ENCODE data around the gene NEUROD2. TPM values are rescaled to one million over a fixed set of nuclear protein-coding genes. Genes with fewer than 3 reads are reported as not detected.

NEUROD2 gene
- total RNA-seq, 1 experiment from 2014 or later: not detected

GRCh38 chr17:39607057-39607850 lies 466 bp downstream of the NEUROD2 start:
- Histone ChIP-seq H3K4me1 (ENCODE audit: insufficient read depth, low read length) (no peaks in the 10 kb centered on the region; the same call in 1 of the 2 replicates), H3K36me3 (ENCODE audit: low read depth, low read length) (no peaks in the 10 kb centered on the region), H2AFZ (ENCODE audit: low read length) (no peak overlapping the region), H3K9me3 (ENCODE audit: low read length) (no peaks in the 10 kb centered on the region), H3K9ac (ENCODE audit: low read length) (no peak overlapping the region), H3K4me2 (ENCODE audit: low read length) (peak overlapping the region; percentile 69), H4K20me1 (ENCODE audit: low read length) (no peaks in the 10 kb centered on the region), H3F3A (ENCODE audit: low read length, unreplicated experiment) (no peaks in the 10 kb centered on the region), H3K79me2 (ENCODE audit: low read length) (no peaks in the 10 kb centered on the region), H3K4me3 (ENCODE audit: low read length) (peak overlapping the region; percentile 54), H3K9me2 (replicated peaks; ENCODE audit: low read length) (no peaks in the 10 kb centered on the region), H3K27me3 (ENCODE audit: low read length) (peaks cover 50% of the 10 kb centered on the region), H3K27ac (ENCODE audit: low read length) (no peak overlapping the region)
- POLR2A ChIA-PET (ENCODE audit: unreplicated experiment): no interaction called here
- BruUV-seq (replicated peaks): no TSS peak
- intact Hi-C loops (cut with micrococcal nuclease): no loop called here
- CTCF ChIA-PET: no interaction called here
- ATAC-seq (no peak), DNase-seq (no peak)
- TF ChIP-seq CTCF (conservative IDR thresholded peaks at IDR 0.05; ENCODE audit: low read depth, low read length): no peak
- no peak for TF ChIP-seq EZH2phosphoT487 (IDR thresholded peaks at IDR 0.05; ENCODE audit: borderline replicate concordance, low read length)
- no peak for TF ChIP-seq EZH2 (IDR thresholded peaks at IDR 0.05; ENCODE audit: low read length, unreplicated experiment)

- BruUV-seq (replicated peaks): no TSS peak
- CTCF ChIA-PET: no interaction called here
- peak overlapping the region; percentile 69 for H3K4me2 ChIP-seq (ENCODE audit: low read length)
- no peaks in the 10 kb centered on the region for H3K9me2 ChIP-seq (replicated peaks; ENCODE audit: low read length)
- H3K79me2 ChIP-seq (ENCODE audit: low read length): no peaks in the 10 kb centered on the region
- no peaks in the 10 kb centered on the region for H3K9me3 ChIP-seq (ENCODE audit: low read length)
- no peak overlapping the region for H3K9ac ChIP-seq (ENCODE audit: low read length)
- no peak overlapping the region for H3K27ac ChIP-seq (ENCODE audit: low read length)
- intact Hi-C loops (cut with micrococcal nuclease): no loop called here
- H4K20me1 ChIP-seq (ENCODE audit: low read length): no peaks in the 10 kb centered on the region
- no peaks in the 10 kb centered on the region for H3K36me3 ChIP-seq (ENCODE audit: low read depth, low read length)
- H3K27me3 ChIP-seq (ENCODE audit: low read length): peaks cover 57% of the 10 kb centered on the region
- peak; percentile 64 for ATAC-seq
- no peaks in the 10 kb centered on the region for H3F3A ChIP-seq (ENCODE audit: low read length, unreplicated experiment)
- H3K4me1 ChIP-seq (ENCODE audit: insufficient read depth, low read length): no peaks in the 10 kb centered on the region; the same call in 1 of the 2 replicates
- H3K4me3 ChIP-seq (ENCODE audit: low read length): peak overlapping the region; percentile 54
- TF ChIP-seq CTCF (conservative IDR thresholded peaks at IDR 0.05; ENCODE audit: low read depth, low read length) (no peak), EZH2 (IDR thresholded peaks at IDR 0.05; ENCODE audit: low read length, unreplicated experiment) (no peak), EZH2phosphoT487 (IDR thresholded peaks at IDR 0.05; ENCODE audit: borderline replicate concordance, low read length) (no peak; the same call in 1 of the 2 replicates)
- no peak for DNase-seq
- H2AFZ ChIP-seq (ENCODE audit: low read length): peak overlapping the region; percentile 40
- POLR2A ChIA-PET (ENCODE audit: unreplicated experiment): no interaction called here
Observed at GRCh38 chr17:39606434-39607056, 1.2 kb downstream of the NEUROD2 start.

Data from PC-3 (cell line).